ENCODE measurements around the gene SHROOM3.

DNA sequence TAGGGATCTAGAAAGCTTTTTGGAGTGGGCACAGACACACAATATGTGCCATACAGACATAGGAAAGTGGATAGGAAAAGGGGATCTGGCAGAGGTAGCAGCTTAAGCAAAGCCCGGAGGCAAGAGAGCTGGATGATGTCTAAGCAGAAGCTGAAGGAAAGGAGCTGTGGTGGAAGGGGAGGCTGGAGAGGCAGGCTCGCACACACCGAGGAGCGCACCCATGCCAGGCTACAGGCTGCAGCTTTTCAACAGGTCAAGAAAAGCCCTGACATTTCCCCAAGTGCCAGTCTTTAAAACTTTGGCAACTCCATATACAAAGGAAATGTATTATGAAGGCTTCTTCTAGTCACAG lies 395.6 kb downstream of the SHROOM3 start:
- no peak for TF ChIP-seq CTCF (IDR thresholded peaks at IDR 0.05)
- no peak for TF ChIP-seq POLR2A (IDR thresholded peaks at IDR 0.05)
